ENCODE measurements around the gene FLII.
"Not testable (repeated sequence)": the region's sequence is repeated elsewhere in the genome, so short reads cannot be mapped to it uniquely, and the experiment has no call there.

FLII gene

DNA sequence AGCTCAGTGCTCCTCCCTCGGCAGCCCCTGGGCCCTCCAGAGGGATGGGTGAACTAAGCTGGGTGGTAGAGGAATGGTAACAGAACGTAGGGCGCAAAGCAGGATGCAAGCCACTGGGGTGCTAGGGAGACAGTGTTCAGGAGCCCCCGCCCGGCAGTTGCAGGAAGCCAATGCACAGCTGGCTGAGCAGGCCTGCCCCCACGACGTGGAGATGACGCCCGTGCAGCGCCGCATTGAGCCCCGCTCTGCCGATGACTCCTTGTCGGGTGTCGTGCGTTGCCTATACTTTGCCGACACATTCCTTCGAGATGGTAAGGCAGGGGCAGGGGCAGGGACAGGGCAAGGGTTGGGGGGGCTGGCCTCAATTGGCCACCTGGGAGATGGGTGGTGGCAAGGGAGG, 20.2 kb downstream of the FLII start:
- no peak for DNase-seq

- DNase-seq = no peak
Measured at GRCh38 chr17:18237461-18237860, 21.1 kb downstream of the FLII start.

- no peak for DNase-seq
Measured at GRCh38 chr17:18236494-18236893, 22.0 kb downstream of the FLII start.

DNA sequence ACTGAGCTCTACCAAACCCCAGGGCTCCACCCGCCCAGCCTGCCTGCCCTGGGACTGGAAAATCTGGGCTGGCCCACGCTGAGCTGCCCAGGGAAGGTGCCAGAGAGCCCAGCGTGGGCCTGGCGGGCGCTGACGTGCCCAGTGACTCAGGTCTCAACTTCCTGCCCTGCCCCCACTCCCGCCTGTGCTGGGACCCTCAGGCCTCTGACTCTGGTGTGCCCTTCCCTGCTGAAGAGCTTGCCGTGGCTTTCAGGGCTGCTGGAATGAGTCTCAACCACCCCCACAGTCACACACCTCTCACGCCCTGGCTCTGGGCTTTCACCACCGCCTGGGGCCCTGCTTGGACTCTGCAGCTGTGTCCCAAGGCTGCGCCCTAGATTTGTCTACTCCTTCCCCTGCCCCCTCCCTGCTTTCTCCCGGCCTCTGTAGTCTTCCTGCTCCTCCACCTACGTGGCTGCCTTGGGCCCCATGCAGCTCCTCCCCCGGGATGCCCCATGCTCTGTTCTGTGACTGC, 22.7 kb downstream of the FLII start:
- DNase-seq = no peak

DNA sequence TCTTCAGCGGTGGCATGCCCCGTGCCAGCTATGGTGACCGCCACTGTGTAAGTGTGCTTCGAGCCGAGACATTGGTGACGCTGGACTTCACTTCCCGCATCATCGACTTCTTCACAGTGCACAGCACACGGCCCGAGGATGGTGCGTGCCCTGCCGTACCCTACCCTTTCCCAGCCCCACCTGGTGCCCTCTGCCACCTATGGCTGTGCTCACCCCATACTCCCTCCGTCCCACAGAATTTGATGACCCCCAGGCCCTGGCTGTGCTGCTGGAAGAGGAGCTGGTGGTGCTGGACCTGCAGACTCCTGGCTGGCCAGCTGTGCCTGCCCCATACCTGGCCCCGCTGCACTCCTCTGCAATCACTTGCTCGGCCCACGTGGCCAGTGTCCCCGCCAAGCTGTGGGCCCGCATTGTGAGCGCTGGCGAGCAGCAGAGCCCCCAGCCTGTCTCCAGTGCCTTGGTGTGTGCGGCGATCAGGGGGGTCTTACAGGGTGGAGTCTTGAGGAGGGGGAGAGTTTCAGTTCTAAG, 23.6 kb downstream of the FLII start:
- no peak for DNase-seq

DNA sequence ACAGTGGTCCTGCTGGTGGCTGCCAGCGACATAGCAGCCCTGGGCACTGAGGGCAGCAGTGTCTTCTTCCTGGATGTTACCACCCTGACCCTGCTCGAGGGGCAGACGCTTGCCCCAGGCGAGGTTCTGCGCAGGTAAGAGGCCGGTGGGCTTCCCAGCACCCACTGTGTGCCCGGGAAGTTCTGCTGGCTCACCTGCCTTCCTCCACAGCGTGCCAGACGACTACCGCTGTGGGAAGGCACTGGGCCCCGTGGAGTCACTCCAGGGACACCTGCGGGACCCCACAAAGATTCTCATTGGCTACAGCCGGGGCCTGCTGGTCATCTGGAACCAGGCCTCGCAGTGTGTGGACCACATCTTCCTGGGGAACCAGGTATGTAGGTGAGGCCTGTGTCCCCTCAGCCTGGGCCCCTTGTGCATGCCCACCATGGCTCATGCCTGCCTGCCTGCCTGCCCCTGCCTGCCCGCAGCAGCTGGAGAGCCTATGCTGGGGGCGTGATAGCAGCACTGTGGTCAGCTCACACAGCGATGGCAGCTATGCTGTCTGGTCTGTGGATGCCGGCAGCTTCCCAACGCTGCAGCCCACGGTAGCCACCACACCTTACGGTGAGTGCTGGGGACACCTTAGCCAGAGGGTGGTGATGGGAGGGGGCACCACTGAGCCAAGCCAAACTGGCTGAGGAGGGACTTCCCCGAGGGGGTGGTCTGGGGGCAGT, 24.6 kb downstream of the FLII start:
- DNase-seq = no peak

DNA sequence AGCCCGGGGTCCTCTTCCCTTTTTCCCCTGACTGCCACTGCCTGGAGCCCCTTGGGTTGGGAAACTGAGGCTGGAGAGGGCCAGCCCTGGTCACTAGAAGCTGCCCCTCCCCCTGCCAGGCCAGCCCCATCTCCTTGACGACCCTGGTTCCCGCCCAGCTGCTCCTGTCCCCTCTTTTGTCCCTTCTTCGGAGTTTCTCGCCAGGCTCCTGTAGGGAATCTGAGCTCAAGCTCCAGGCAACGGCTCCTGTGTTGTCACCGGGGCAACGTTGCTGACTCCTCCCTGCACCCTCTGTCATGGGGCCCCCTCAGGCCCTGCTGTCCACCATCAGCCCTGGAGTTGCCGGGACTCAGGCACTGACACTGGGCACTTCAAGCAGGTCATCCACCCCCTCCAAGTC, 27.4 kb downstream of the FLII start:
- DNase-seq = no peak

DNA sequence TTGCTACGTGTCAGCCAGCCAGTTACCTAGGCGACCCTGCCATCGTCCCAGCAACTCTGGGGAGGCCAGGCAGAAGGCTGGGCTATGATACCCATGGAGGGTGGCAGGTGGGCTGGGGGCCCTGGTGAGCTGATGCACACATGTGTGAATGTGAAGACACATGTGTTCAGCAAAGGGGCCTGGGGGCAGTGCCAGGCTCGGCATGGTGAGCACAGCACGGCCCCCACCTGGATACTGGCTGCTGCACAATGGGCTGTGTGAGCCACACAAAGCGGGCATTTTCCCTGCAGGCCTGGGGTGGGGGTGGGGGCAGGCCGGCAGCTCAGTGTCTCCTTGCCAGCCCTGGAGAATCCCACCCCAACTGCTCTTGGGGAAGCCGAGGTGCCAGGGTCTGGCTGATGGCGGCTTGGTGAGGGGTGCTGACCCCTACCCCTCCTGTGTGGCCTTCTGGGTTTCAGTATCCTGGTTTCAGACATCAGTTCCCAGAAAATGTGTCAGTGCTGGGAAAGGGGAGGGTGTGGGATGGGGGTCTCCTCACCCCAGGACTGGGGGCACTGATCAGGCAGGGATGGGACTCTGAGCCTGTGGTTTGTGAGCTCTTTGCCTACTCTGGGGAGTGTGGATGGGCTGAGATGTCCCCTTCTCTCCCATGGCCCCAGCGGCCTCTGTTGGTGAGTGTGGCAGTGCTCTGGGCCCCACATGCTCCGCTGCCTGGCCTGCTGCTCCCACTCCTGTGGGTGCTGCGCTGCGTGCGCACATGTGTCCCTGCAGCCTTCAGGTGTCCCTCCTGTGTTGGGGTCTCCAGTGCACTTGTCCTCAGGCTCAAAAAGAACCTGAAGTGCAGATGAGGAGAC, 28.0 kb downstream of the FLII start:
- no peak for DNase-seq

DNA sequence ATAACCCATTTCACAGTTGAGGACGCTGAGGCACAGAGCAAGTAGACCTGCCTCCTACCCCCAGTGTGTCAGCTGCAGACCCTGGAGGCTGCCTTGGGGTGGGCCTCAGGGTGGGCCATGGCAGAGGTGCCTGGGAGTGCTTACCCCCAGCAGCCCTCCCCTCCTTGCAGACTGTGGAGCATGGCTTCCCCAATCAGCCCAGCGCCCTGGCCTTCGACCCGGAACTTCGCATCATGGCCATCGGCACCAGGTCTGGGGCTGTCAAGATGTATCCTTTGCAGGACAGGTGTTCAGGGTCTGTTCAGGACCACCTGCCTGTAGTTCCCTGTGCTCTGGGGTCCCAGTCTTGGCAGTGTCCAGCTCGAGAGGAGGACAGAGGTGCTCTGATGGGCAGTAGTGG, 28.8 kb downstream of the FLII start:
- no peak for DNase-seq

- no peak for DNase-seq
Measured at GRCh38 chr17:18229254-18229653, 29.3 kb downstream of the FLII start.

GRCh38 chr17:18228176-18228682, 30.3 kb downstream of the FLII start:
- DNase-seq = no peak

- no peak for DNase-seq
Measured at GRCh38 chr17:18227635-18228034, 30.9 kb downstream of the FLII start.

DNA sequence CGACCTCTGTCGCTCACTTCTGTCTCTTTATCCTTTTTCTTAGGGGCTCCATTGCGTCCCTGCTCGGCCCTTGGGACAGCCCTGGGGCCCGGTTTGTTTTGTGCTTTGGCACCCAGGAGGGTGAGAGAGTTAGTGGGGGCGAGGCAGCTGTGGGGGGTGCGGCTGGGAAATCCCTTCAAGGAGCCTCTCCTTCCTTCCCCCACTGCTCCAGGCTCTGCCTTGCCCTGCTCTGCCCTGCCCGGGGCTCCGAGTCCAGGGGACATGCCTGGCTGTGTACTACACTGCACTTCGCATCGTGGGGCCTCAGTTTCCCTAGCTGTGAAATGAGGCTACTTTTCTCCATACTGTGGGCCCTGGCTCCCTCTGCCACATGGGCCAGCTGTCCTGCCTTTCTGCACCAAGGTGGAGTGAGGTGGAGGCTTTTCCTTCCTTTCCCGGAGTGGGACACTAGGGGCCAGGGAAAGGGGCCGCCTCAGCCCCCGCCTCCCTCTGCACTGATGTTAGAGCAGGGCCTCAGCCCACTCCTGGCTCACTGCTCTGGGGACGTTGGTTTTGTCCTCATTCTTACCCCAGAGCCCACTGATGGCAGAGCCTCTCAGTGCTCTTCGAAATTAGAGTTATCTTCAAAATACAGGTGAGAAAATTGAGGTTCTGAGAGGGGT, 32.1 kb downstream of the FLII start:
- no peak for DNase-seq

DNA sequence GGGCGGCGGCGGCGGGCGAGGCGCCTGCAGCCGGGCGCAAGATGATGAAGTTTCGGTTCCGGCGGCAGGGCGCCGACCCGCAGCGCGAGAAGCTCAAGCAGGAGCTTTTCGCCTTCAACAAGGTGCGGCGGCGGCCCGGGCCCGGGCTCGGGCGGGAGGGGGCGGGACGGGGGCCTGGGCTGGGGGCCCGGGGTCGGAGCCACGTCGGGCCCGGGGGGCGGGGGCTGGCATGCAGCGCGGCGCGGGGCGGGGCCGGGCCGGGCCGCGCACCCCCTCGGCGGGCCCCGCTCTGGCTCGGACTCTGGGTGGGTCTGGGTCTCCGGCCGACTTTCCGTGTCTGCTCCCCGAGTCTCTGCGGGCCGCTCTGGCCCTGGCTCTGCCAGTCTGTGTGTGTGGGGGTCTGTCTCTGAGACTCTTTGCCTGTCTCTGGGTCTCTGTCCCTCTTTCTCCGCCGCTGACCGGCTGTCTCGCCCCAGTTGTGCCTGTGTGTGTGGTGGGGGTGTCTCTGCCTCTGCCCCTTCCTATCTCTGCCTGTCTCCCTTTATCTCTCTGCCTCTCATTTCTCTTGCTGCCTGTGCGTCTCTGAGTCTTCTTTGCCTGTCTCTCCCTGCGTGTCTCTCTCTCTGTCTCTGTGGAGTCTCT, 32.8 kb downstream of the FLII start:
- DNase-seq = no peak

- DNase-seq = peak; percentile 85
Measured at GRCh38 chr17:18225121-18225641, 33.4 kb downstream of the FLII start, which contains the start of gene LLGL1. LLGL1 (plus strand) TSS chr17:18225635; CDS start chr17:18225683, 48 bp downstream.

DNA sequence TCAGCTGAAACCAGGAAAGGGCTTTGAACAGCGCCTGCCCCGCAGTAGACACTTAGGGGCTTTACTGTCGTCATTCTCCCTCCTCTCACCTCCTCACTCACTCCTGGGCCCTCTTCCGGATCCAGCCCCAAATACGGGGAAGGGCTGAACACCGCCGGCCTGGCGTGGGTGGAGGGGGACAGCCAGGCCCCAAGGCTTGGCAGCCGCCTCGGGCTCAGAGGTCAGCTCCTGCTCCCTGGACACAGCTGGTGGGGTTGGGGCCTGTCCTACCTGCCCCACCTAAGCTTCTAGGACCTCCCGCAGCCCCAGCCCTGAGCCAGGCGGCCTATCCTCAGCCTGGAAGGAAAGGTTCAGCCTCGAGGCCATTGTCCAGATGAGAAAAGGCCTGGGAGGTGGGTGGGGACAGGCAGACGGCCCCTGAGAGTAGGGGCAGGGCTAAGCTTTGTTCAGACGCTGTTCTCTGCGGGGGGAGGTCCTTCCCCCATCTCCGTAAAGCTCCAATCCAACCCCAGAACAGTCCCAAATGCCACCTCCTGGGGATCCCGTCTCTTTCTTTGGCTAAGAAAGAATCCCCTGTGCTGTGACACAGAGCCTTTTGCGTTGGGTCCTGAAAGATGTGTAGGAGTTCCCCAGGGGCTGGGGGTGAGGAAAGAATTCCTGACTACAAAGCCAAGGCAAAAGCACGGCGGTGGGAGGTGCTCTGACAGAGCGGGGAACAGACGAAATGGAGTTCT, 34.0 kb downstream of the FLII start:
- DNase-seq = peak; percentile 24

DNA sequence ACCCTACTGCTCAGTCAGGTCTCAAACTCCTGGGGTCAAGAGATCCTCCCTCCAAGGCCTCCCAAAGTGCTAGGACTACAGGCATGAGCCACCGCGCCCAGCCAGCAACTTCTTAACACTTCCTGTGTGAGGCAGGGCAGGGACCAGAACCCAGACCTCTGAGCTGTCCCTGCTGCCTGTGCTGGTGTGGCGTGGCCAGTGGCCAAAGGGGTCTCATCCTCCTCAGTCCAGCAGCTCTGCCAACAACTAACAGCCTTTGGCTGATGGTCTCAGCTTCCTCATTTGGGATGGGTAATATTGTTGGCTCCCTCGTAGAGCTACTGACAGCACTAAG, 34.5 kb downstream of the FLII start:
- DNase-seq = no peak

- no peak for DNase-seq
Measured at GRCh38 chr17:18218756-18219415, 39.7 kb downstream of the FLII start.

GRCh38 chr17:18217412-18218015, 41.0 kb downstream of the FLII start:
- DNase-seq = no peak

GRCh38 chr17:18216906-18217305, 41.6 kb downstream of the FLII start:
- not testable (repeated sequence) for DNase-seq
